ENCODE data around the gene KNL1.
"Not testable (repeated sequence)": the region's sequence is repeated elsewhere in the genome, so short reads cannot be mapped to it uniquely, and the experiment has no call there.

The KNL1 gene, protein sequence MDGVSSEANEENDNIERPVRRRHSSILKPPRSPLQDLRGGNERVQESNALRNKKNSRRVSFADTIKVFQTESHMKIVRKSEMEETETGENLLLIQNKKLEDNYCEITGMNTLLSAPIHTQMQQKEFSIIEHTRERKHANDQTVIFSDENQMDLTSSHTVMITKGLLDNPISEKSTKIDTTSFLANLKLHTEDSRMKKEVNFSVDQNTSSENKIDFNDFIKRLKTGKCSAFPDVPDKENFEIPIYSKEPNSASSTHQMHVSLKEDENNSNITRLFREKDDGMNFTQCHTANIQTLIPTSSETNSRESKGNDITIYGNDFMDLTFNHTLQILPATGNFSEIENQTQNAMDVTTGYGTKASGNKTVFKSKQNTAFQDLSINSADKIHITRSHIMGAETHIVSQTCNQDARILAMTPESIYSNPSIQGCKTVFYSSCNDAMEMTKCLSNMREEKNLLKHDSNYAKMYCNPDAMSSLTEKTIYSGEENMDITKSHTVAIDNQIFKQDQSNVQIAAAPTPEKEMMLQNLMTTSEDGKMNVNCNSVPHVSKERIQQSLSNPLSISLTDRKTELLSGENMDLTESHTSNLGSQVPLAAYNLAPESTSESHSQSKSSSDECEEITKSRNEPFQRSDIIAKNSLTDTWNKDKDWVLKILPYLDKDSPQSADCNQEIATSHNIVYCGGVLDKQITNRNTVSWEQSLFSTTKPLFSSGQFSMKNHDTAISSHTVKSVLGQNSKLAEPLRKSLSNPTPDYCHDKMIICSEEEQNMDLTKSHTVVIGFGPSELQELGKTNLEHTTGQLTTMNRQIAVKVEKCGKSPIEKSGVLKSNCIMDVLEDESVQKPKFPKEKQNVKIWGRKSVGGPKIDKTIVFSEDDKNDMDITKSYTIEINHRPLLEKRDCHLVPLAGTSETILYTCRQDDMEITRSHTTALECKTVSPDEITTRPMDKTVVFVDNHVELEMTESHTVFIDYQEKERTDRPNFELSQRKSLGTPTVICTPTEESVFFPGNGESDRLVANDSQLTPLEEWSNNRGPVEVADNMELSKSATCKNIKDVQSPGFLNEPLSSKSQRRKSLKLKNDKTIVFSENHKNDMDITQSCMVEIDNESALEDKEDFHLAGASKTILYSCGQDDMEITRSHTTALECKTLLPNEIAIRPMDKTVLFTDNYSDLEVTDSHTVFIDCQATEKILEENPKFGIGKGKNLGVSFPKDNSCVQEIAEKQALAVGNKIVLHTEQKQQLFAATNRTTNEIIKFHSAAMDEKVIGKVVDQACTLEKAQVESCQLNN (N-terminal part only)

DNA sequence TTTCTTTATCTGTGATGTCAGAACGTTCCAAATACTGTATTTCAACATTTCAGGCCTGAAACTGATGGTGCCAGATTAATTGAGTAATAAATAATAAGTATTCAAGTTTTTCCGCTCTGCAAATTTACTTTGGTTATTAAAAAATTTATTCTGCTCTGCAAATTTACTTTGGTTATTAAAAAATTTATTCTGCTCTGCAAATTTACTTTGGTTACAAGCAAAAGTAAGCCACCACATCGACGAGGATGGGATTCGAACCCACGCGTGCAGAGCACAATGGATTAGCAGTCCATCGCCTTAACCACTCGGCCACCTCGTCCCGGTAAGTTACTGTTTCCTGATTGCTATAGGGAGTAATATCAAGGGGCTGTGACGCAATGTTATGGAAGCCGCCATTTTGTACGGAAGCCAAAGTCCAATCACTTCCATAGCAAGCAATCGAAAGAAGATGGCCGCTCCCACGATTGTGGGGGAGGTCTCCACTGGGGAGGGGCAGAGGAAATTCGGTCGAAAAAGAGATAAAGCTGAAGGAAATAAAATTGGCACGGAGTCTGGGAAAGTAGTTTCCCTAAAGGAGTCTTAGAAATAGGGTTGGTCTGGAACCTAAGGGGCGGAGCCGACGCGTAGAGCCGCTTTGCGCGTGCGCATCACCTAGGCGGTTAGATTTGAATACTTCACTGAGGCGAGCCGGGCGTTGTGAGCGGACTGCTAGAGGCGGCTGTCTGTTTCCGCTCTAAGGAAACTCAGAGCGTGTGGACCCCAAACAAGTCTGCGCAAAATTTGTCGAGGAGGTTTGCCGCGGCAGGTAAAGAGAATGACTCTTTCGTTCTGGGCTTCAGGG is at the start of gene KNL1:
Gene KNL1, plus strand, starts transcription at position 662 of the 841 bp plus-strand sequence. CDS start 8,683 bp downstream, outside the sequence.
- peak; percentile 55 for FAIRE-seq

DNA sequence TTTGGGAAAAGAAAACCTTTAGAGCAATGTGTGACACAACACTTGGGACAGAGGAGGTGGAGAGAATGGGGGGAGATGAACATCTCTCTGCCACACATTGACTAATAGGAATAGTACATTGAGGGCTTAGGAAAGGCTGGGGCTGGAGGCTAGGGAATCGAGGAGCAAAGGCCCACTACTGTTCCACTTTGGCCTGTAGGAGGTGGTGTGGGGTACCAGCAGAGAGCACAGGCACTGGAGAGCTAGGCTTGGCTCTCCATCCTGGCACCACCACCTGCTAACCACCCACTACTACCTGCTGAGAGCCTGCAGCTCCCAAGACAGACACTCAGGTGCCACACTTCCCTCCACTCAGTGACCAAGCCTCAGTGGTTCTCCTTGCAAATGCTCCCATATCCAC is 48.6 kb upstream of the KNL1 start:
- FAIRE-seq: no peak

DNA sequence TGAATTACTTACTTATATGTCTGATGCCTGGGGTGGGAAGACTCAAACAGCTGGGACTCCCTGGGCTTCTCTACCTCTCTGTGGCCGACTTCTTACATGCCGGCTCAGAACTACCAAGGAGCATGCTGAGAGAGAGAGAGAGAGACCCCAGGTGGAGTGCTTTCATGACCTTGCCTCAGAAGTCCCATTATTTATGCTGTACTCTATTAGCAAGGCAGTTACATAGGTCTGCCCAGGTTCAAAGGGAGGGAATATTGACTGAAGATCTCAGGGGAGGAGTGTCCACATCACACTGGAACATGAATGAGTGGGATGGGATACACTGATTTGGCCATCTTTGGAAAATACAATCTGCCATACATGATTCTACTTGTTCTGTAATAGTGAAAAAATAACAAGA is 45.4 kb upstream of the KNL1 start:
- FAIRE-seq: no peak

DNA sequence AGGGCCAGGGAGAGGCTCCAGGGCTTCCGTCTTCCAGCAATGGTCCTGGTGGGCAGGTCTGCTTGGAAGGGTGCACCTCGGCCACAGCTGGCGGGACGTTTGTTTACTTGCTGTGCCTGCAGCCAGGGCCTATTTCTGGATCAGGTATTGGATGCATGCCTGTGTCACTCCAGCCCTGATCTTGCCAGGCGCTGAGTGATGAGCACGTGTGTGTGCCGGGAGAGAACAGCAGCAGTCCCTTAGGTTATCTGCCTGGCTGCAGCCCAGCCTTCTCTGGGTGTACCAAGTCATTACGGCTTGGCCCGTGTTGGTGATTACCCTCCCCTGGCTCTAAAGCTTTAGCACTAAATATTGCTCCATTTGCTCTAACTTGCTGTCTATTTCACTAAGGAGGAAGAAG is 44.2 kb upstream of the KNL1 start:
- no peak for FAIRE-seq

DNA sequence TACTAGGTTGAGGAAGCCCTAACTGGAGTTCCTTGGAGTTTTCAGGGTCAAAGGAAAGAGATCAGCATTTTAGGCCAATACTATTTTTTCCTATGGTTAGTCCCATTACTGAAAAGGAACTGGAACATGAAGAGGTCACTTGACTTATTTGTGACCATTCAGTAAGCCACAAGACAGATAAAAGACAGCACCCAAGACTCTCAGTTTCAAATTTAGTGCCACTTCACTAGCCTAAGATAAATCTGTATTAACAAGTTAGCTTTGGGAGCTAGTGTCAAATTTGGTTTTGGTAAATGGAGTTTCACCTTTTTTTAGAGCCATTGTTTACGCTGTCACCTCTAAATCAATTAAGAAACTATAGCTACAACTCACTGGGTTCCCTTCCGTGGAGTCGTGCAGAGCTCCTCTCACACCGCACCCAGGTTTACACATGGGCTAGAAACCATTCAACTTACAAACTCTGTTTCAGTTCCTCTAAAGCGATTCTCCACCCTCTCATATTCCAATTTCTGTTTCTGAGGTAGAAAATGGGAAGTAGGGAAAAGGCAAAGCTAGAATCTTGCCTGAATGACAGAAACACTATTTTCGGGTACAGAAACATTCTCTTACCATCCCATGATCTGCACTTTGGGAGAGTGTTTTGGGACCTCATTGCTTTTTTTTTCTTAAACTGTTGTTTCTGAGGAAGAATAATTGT is 43.6 kb upstream of the KNL1 start:
- no peak for FAIRE-seq

DNA sequence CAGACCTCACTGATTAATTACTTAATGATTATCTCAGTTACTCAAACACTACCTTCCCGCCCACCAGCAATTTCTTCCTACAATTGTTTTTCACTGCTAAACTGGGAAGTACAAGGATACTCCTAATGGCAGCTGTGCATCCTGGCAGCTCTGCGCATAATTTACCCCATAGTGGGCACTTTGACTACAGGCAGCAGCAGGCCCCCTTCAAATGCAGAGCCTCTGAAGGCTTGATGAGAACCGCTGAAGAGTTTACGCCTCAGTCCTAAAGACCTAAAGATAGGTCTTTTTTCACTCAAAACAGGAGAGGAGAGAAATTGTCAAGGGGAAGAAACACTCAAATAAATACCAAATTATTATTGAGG is 39.9 kb upstream of the KNL1 start:
- no peak for FAIRE-seq

DNA sequence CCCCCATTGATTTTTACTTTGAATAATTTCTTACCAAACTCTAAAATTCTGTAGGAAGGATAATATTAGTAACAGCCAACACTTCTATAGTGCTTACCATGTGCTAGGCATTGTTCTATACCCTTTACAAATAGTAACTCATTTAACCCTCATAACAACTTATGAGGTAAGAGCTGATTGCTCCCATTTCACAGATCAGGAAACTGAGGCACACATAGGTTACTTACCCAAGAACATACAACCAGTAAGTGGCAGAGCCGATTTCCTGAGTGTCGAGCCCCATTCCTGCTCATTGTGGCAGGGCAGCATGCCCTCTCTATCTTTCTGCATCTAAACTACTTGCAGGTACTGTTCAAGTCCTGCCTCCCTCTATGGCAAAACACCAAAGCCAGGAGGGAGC is 38.2 kb upstream of the KNL1 start:
- no peak for FAIRE-seq

DNA sequence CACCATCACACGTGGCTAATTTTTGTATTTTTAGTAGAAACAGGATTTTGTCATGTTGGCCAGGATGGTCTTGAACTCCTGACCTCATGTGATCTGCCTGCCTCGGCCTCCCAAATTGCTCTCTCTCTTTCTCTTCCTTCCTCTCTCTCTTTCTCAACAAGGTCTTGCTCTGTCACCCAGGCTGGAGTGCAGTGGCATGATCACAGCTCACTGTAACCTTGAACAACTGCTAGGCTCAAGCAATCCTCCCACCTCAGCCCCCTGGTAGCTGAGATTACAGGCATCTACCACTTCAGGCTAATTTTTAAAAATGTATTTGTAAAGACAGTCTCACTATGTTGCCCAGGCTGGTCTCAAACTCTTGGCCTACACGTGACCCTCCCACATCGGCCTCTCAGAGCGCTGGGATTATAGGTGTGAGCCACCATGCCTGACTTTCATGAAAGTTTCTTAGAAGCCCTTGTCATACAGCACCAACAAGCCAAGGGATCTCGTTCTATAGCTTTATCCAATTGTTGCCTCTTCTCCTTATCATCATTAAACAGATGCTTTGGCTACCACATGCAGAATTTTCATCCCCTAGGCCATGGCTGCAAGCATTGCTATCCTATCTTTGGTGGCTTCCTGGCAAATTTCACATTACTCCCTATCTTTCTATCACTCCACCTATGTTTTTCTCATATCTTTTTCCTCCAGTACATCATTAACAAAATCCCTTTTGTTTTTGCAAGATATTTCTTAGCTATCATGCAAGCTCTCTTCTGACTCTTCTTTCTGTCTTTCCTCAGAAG is 34.9 kb upstream of the KNL1 start:
- no peak for FAIRE-seq

DNA sequence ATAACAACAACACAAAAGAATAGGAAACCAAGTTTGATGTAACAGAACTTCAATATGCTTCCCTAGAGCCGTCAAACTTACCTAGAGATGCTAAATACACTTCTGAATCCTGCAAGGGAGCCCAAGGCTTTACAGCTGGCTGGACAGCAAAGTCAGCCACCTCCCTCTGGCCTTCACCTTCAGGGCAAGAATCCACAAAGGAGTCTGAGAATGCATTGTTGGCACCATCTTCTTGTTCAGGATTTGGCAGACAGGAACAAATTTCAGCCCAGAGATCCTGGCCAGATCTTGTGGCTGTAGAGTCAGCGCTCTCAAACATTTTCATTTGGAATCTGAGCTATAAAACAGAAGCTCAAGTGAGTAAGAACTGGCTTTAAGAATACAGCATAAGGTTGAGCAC is 31.4 kb upstream of the KNL1 start:
- FAIRE-seq: no peak

DNA sequence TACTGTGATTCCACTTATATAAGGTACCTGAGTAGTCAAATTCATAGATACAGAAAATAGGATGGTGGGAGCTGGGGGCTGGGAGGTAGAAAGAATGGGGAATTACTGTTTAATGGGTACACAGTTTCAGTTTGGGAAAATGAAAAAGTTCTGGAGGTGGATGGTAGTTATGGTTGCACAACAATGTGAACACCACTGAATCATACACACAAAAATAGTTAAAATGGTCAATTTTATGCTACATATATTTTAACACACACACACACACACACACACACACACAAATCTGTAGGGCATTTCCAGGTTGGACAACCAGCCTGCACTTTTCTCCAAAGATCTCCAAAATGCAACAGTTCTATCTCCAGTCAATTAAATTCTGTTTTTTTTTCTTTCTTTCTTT is 30.6 kb upstream of the KNL1 start:
- no peak for FAIRE-seq

DNA sequence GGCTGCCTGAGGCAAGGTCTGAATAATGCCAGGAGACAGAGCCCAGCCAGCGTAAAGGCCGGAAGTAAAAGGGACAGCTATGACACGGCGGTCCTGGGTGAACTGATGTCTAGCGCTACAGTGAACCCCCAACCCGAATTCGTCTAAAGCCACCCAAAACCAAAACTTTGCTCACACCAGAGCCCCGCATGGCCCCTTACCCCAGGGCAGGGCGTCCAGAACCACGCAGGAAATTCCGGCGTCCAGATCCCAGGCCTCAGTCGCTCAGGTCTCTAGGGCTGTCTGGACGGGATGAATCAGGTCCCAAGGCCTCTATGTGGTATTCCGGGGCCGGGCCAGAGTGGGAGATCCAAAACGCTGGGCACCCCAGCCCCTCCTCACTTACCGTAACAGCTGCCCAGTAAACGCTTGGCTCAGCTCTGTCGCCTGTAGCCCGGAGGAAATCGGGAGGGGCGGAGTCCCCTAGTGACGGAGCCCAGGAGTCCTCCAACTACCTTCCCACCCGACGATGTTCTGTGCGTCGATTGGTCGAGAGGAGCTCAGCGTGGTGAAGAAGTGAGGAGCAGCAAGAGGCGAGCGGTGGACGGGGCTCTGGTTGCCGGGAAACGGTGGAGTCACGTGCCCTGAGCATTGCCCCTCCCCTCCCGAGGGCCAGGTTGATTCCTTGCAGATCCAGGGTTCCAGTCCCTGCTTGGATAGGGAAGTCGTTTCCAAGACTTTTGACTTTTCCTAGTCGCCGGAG is 29.3 kb upstream of the KNL1 start, which contains the start of gene CCDC32:
Gene CCDC32, minus strand, starts transcription at position 452 of the 742 bp plus-strand sequence. CDS start 2,027 bp downstream, outside the sequence.
- FAIRE-seq: peak; percentile 98

DNA sequence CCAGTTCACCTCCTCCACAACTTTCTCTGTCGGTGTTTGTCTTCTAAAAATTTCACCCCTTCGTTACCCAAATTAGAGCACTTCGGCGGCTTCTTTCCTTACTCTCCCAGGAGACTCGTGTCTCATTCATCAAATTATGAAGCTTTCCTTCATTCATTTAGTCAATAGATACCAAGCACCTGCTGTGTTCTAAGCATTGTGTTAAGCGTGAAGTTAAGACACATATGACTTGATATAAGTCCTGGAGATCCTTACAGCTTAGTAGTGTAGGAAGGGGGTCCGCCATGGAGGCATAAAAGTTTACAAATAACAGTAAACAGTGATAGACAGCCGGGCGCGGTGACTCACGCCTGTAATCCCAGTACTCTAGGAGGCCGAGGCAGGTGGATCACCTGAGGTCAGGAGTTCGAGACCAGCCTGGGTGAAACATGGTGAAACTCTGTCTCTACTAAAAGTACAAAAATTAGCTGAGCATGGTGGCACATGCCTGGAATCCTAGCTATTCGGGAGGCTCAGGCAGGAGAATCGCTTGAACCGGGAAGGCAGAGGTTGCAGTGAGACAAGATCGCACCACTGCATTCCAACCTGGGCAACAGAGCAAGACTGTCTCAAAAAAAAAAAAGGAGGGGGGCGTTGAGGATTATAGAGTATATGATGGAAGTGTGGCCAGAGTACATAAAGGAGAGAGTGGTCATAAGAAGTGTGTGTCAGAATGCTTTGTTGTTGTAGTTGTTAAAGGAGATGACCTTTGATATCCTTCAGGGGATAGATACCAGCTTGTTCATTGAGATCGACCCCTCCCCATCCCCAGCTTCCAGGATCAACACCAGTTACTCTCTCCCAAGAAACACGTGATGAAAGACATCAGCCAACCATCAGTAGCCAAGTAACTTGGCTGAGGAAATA is 28.5 kb upstream of the KNL1 start:
- no peak for FAIRE-seq

DNA sequence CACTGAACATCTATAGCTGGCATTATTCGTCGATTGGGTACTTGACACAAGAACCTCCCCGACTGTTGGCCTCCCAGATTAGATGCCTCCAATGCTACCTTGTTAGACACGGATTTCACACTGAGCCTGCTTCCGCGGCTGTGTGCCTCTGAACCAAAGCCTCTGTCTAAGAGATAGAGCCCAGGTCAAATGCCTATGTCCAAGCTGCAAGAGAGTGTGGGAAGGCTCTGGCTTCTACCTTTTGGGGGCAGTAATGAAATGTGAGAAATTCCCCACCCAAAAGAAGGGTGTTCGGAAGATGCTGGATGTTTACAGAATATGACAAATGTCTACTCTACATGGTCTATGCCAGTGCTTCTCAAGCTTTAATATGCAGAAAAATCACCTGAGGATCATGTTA is 26.9 kb upstream of the KNL1 start:
- no peak for FAIRE-seq

DNA sequence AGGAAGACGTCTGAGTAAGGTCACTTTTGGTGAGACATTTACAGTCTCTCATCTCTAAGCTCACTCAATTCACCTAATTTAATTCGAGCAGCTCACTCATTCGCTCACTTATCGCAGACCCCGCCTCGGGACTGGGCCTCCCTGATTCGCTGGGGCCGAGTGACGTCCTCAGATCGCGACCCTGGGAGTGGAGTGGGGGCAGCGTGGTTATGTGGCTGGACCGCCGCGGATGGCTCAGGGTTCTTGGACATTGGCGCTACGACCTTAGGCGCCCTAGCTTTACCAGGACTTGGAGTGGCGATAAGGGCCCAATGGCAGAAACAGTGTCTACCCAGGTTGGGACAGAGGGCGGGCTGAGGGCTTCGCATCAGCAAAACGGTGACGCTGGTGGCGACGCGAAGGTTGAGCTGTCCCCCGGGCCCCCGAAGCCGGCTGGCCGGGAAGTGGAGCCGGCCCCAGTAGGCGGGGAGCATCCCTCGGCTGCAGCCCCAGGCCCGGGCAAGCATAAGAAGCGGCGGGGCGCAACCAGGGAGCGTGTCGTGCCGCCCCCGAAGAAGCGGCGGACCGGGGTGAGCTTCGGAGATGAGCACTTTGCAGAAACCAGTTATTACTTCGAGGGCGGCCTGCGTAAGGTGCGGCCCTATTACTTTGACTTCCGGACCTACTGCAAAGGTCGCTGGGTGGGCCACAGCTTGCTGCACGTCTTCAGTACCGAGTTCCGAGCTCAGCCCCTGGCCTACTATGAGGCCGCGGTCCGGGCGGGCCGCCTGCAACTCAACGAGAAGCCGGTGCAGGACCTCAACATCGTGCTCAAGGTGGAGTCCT is 24.7 kb upstream of the KNL1 start, which contains the start of gene RPUSD2:
Gene RPUSD2, plus strand, starts transcription at position 171 of the 825 bp plus-strand sequence. Its CDS starts 39 bp downstream, at position 210.
- FAIRE-seq: peak; percentile 78

DNA sequence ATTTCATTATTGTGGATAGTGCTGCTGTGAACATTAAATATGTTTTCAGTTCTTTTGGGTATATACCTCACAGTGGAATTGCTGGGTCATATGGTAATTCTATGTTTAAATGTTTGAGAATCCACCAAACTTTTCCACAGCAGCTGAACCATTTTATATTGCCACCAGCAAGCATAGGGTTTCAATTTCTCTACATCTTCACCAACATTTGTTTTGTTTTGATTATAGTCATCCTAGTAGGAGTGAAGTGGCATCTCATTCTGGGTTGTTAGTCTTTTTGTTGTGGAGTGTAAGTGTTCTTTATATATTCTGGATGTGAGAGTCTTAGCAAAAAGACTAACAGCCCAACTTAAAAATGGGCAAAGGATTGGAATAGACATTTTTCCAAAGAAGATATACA is 18.9 kb upstream of the KNL1 start:
- FAIRE-seq: no peak

DNA sequence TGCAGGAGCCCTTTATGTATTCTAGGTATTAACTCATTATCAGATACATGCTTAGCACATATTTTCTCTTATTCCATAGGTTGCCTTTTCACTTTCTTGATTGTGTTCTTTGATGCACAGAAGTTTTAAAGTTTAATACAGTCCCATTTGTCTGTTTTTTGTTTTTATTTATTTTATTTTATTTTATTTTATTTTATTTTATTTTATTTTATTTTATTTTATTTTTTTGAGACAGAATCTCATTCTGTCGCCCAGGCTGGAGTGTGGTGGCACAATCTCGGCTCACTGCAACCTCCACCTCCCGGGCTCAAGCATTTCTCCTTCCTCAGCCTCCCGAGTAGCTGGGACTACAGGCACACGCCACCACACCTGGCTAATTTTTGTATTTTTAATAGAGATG is 17.1 kb upstream of the KNL1 start:
- FAIRE-seq: not testable (repeated sequence)

DNA sequence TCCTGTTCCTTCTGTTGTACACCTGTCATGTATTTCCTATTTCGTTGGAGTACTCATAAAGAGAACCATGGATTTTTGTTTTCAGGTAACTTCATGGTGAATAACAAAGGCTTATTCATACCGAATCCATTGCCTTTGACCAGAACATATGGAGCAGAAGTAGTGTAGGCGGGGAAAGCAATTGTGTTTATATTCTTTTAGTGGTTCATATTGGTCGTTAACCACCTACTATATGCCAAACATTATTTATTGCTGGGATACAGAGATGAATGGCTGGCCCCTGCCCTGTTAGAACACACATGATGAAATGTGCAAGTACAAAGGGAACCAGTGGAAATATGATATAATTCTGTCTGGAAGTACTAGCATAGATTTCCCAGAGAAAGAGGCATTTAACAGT is 15.2 kb upstream of the KNL1 start:
- no peak for FAIRE-seq

DNA sequence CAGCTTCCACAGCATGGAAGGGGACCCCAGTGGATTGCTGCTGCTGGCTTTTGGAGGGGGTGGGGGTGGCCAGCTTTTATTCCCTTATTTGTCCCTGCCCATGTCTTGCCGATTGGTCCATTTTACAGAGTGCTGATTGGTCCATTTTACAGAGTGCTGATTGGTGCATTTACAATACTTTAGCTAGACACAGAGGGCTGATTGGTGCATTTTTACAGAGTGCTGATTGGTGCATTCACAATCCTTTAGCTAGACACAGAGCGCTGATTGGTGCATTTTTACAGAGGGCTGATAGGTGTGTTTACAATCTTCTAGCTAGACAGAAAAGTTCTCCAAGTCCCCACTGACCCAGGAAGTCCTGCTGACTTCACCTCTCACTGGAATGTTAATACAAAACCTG is 12.3 kb upstream of the KNL1 start:
- not testable (repeated sequence) for FAIRE-seq

Measured in A204.1 (cell line).